Glutamatergic neuron (in vitro differentiated cells): ENCODE results near the gene TEDC2. TPM values are rescaled to one million over a fixed set of nuclear protein-coding genes. Genes with fewer than 3 reads are reported as not detected.

Experiments
- DNase-seq: peaks from one replicate; pipeline ENCODE4 v3.0.0; 2022
- H3K27ac Mint-ChIP-seq: one replicate; pipeline ENCODE4 v1.8.0; 2020; ENCODE audit warnings: mild to moderate bottlenecking, mixed read lengths, inconsistent platforms; ENCODE audit not compliant: unreplicated experiment
- H3K27me3 Mint-ChIP-seq: one replicate; pipeline ENCODE4 v1.8.0; 2020; ENCODE audit warnings: mild to moderate bottlenecking, moderate library complexity, mixed read lengths, inconsistent platforms; ENCODE audit not compliant: unreplicated experiment
- H3K36me3 Mint-ChIP-seq: one replicate; pipeline ENCODE4 v1.8.0; 2020; ENCODE audit warnings: mild to moderate bottlenecking, mixed read lengths, inconsistent platforms; ENCODE audit not compliant: unreplicated experiment
- H3K4me1 Mint-ChIP-seq: one replicate; pipeline ENCODE4 v1.8.0; 2020; ENCODE audit warnings: mild to moderate bottlenecking, low read depth, mixed read lengths, inconsistent platforms; ENCODE audit not compliant: unreplicated experiment
- H3K4me3 Mint-ChIP-seq: one replicate; pipeline ENCODE4 v1.8.0; 2020; ENCODE audit warnings: mild to moderate bottlenecking, mixed read lengths, inconsistent platforms; ENCODE audit not compliant: unreplicated experiment
- H3K9me3 Mint-ChIP-seq: one replicate; pipeline ENCODE4 v1.8.0; 2020; ENCODE audit warnings: mild to moderate bottlenecking, moderate library complexity, mixed read lengths, inconsistent platforms; ENCODE audit not compliant: unreplicated experiment
- total RNA-seq: library from RNA; stranded (reverse); fragmentation: NEBNext Ultra II Directional; extraction: Animal tissue kit (Norgen Biotek cat#: 25700); gene quantifications from one replicate; pipeline ENCODE4 v1.2.1, GENCODE V29; 2021; ENCODE audit not compliant: unreplicated experiment
- TF ChIP-seq, protein P1 (sequence below): fragments of 200-600 bp; sonication (generic); IDR thresholded peaks from one replicate; pipeline ENCODE4 v1.5.0; 2021; ENCODE audit not compliant: partially characterized antibody, unreplicated experiment

The TEDC2 gene
- total RNA-seq, 1 donor from 2014 or later: 21.1 TPM

DNA sequence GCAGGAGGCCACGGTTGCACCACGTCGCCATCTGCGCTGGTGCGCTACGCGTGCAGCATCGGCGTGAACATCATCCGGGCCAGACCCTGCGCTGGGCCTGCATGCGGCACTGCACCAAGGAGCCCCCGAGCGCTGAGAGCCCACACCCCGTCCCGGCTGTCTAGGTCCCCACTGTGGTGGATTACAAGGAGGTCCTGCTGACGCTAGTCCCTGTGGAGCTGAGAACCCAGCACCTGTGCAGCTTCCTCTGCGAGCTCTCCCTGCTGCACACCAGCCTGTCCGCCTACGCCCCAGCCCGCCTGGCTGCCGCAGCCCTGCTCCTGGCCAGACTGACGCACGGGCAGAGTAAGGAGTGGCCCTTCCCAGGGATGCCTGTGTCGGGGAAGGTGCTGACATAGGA, 10.8 kb upstream of the TEDC2 start:
- Mint-ChIP-seq H3K4me3 (no peak overlapping the region), H3K27me3 (peaks cover 5% of the 10 kb centered on the region), H3K36me3 (peaks cover 4% of the 10 kb centered on the region), H3K27ac (no peak overlapping the region), H3K9me3 (peaks cover 2% of the 10 kb centered on the region), H3K4me1 (peaks cover 6% of the 10 kb centered on the region)
- no peak for DNase-seq
- TF ChIP-seq, protein P1, sequence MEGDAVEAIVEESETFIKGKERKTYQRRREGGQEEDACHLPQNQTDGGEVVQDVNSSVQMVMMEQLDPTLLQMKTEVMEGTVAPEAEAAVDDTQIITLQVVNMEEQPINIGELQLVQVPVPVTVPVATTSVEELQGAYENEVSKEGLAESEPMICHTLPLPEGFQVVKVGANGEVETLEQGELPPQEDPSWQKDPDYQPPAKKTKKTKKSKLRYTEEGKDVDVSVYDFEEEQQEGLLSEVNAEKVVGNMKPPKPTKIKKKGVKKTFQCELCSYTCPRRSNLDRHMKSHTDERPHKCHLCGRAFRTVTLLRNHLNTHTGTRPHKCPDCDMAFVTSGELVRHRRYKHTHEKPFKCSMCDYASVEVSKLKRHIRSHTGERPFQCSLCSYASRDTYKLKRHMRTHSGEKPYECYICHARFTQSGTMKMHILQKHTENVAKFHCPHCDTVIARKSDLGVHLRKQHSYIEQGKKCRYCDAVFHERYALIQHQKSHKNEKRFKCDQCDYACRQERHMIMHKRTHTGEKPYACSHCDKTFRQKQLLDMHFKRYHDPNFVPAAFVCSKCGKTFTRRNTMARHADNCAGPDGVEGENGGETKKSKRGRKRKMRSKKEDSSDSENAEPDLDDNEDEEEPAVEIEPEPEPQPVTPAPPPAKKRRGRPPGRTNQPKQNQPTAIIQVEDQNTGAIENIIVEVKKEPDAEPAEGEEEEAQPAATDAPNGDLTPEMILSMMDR: no peak

DNA sequence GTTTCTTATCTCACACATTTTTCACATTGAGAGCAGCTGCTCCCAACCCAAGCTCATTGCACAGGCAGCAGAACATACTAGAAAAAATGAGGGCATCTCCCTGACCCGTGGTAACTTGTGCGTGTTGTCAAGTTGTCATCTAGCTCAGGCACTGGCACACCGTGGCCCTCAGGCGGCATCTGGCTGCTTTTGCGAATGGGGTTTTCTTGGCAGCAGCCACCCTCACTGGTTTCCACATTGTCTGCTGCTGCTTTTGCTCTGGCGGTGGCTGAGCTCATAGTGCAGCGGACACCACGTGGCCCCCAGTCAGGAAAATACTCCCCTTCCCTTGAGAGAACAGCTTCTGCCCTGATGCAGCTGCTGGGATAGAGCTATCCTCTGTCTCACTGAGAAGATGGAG, 9.4 kb upstream of the TEDC2 start:
- Mint-ChIP-seq H3K9me3 (peaks cover 2% of the 10 kb centered on the region), H3K27ac (peak overlapping the region; percentile 56), H3K4me3 (no peak overlapping the region), H3K27me3 (peaks cover 7% of the 10 kb centered on the region), H3K36me3 (peaks cover 4% of the 10 kb centered on the region), H3K4me1 (peaks cover 6% of the 10 kb centered on the region)
- TF ChIP-seq, protein P1: no peak
- no peak for DNase-seq

GRCh38 chr16:2450975-2451381, 8.9 kb upstream of the TEDC2 start:
- TF ChIP-seq, protein P1: no peak
- peaks cover 6% of the 10 kb centered on the region for H3K4me1 Mint-ChIP-seq
- no peak for DNase-seq
- H3K36me3 Mint-ChIP-seq: peaks cover 4% of the 10 kb centered on the region
- H3K4me3 Mint-ChIP-seq: no peak overlapping the region
- peaks cover 2% of the 10 kb centered on the region for H3K9me3 Mint-ChIP-seq
- peak overlapping the region; percentile 56 for H3K27ac Mint-ChIP-seq
- H3K27me3 Mint-ChIP-seq: peaks cover 7% of the 10 kb centered on the region

DNA sequence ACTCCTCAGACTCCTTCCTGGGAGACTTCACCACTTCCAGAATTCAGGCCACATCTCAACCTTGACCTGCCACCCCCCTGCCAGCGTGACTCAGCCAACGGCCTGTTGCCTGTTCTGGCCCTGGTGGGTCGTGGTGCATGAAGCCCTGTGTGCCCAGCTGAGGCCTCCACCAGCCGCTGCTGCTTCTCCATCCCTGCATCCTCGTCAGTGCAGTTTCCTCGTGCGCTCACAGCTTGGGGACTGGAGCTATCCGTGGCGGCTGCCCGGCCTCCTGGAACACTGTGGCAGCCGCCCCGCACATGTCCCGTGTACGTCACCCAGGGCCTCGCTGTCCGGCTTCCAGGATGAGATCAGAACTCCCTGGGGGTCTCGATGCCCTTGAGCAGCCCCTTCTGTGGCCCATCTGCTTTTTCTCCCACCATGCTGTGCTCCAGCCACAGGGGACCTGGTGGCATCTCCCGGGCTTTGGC, 8.0 kb upstream of the TEDC2 start:
- Mint-ChIP-seq H3K36me3 (peaks cover 4% of the 10 kb centered on the region), H3K4me3 (no peak overlapping the region), H3K27ac (peak overlapping the region; percentile 80), H3K27me3 (peaks cover 9% of the 10 kb centered on the region), H3K9me3 (peaks cover 2% of the 10 kb centered on the region), H3K4me1 (peaks cover 8% of the 10 kb centered on the region)
- peak; percentile 58 for DNase-seq
- TF ChIP-seq, protein P1: no peak

- Mint-ChIP-seq H3K27ac (peak overlapping the region; percentile 80), H3K9me3 (peaks cover 5% of the 10 kb centered on the region), H3K36me3 (peaks cover 4% of the 10 kb centered on the region), H3K27me3 (peaks cover 11% of the 10 kb centered on the region), H3K4me3 (no peak overlapping the region), H3K4me1 (peaks cover 9% of the 10 kb centered on the region)
- no peak for DNase-seq
- TF ChIP-seq, protein P1: no peak
These were observed 7.3 kb upstream of the TEDC2 start for GRCh38 chr16:2452650-2453049.
